Activated T-cell treated with anti-CD3 and anti-CD28 coated beads, Interleukin-2, amount 50 U/mL, for 72 hours (primary cell): Measurements from ENCODE around the gene ABHD16B. TPM values are rescaled to one million over a fixed set of nuclear protein-coding genes. Genes with fewer than 3 reads are reported as not detected.
"Not testable (repeated sequence)": the region's sequence is repeated elsewhere in the genome, so short reads cannot be mapped to it uniquely, and the experiment has no call there.

ENCODE experiments used
- ATAC-seq, 2 donors: fragments of 150-1000 bp; cut with Tn5 transposase; replicated peaks in 1 of 2; 2 replicates each; pipeline ENCODE4 v1.10.0; 2021; ENCODE audit warnings: moderate library complexity in 2 of 2, mild to moderate bottlenecking in 1 of 2
- DNase-seq, 2 donors: peaks; one replicate each; pipeline ENCODE4 v3.0.0; 2021 to 2022; ENCODE audit warnings: mixed read lengths in 1 of 2
- H3K27ac Mint-ChIP-seq: one replicate; pipeline ENCODE4 v1.8.0; 2022; ENCODE audit warnings: mild to moderate bottlenecking, moderate library complexity, mixed read lengths
- H3K27me3 Mint-ChIP-seq: one replicate; pipeline ENCODE4 v1.8.0; 2022; ENCODE audit warnings: low read depth, mixed read lengths
- H3K36me3 Mint-ChIP-seq, 2 donors: one replicate each; pipeline ENCODE4 v1.8.0; 2022; ENCODE audit warnings: mixed read lengths in 2 of 2, mild to moderate bottlenecking in 1 of 2; ENCODE audit not compliant: insufficient read depth in 2 of 2
- H3K4me1 Mint-ChIP-seq: one replicate; pipeline ENCODE4 v1.8.0; 2022; ENCODE audit warnings: low read depth, mixed read lengths
- H3K4me3 Mint-ChIP-seq, 2 donors: one replicate each; pipeline ENCODE4 v1.8.0; 2022; ENCODE audit warnings: mild to moderate bottlenecking in 2 of 2, mixed read lengths in 2 of 2, moderate library complexity in 2 of 2
- H3K9me3 Mint-ChIP-seq, 2 donors: one replicate each; pipeline ENCODE4 v1.8.0; 2022; ENCODE audit warnings: mixed read lengths in 2 of 2
- total RNA-seq, 2 donors: library from RNA; stranded (reverse); gene quantifications; one replicate each; pipeline ENCODE4 v1.2.3, GENCODE V29; 2022

The ABHD16B gene
- total RNA-seq, 2 donors from 2014 or later: 0.22 TPM; not detected in 1

DNA sequence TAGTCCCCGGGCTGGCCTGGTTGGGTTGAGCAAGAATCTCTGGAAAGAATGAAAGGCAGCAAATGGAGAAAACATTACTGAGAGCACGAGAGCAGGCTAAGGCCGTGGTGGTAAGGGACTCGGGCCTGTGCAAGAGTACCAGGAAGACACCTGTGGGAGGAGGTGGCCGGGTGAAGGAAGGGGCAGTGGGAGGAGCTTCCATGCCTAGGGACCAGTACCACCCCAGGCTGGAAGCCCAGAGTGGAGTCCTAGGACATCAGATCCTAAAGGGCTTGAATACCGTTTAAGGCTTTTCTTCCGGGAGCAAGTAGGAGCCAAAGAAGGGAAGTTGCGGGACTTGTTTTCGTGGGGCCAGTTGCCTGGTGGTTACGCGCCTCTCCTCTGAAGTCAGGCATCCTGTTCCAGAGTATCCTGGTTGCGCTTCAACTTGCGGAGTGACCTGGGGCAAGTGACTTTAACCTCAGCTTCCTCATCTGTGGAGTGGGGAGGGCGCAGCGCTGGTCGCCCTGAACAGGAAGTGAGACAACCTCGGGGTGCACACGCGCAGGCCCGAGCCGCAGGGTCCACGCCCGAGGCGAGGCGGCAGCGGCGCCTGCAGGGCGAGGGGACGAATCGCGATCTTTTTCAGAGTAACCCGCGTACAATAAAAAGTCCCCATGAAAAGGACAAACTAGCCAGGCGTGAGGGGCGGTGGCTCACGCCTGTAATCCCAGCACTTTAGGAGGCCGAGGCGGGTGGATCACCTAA lies 2.7 kb downstream of the ABHD16B start:
- Mint-ChIP-seq H3K4me1 (peaks cover 41% of the 10 kb centered on the region), H3K27ac (peak overlapping the region; percentile 64), H3K27me3 (no peaks in the 10 kb centered on the region), H3K9me3 (no peaks in the 10 kb centered on the region), H3K4me3 (peak overlapping the region; percentile 84 to 99), H3K36me3 (peaks cover 5 to 8% of the 10 kb centered on the region in 2 donors)
- ATAC-seq (peak; percentile 75 to 76), DNase-seq (peak; percentile 85 to 86)

DNA sequence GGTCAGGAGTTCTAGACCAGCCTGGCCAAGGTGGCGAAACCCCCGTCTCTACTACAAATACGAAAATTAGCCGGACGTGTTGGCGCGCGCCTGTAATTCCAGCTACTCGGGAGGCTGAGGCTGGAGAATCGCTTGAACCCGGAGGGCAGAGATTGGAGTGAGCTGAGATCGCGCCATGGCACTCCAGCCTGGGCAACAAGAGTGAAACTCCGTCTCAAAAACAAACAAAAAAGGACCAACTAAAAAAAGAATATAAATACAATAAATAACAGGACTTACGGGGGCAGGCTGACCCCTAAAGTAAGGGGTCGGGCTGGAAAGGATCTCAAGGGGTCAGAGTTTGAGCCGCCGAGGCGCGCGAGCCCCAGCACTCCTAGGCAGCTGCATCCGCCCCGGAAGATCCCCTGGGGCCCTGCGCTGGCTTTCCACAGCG lies 3.3 kb downstream of the ABHD16B start:
- peaks cover 5 to 10% of the 10 kb centered on the region in 2 donors for H3K36me3 Mint-ChIP-seq
- H3K9me3 Mint-ChIP-seq: no peaks in the 10 kb centered on the region
- H3K4me3 Mint-ChIP-seq: peak overlapping the region; percentile 84 to 99
- peak overlapping the region; percentile 64 for H3K27ac Mint-ChIP-seq
- no peaks in the 10 kb centered on the region for H3K27me3 Mint-ChIP-seq
- peaks cover 40% of the 10 kb centered on the region for H3K4me1 Mint-ChIP-seq
- ATAC-seq (peak; percentile 0 to 4), DNase-seq (no peak)

DNA sequence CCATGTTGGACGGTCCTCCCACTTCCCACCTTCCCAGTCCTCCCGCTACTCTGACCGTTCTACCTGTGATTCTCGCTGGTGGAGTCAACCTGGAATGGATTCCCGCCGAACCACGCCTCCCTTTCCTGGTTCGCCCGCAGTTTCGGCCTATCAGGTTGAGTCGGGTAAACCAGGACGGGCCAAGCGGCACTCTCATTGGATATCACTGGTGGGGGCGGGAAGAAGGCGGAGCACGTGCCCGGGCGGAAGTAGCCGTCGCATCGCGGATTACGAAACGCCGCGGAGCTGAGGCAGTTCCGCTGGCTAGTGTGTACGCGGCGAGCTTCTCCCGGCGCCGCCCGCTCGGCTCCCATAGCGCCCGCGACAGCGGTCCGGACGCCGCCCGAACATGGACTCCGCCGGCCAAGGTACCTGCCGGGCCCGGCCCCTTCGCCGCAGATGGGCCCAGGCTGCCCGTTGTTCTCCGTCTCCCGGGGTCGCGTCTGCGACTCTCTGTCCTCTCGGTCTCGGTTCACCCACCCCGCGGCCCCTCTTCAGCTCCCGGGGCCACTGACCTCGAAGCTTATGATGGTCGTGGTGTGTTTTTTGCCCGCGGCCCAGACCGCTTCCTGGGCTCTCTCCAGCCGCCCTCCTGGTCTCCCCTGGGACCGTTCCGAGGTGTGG lies 3.8 kb downstream of the ABHD16B start, which contains the start of gene TPD52L2:
TSS of gene TPD52L2 (plus strand) at position 293 of the 663 bp plus-strand sequence. CDS start at position 389, 96 bp downstream.
- no peaks in the 10 kb centered on the region for H3K9me3 Mint-ChIP-seq
- peaks cover 5 to 10% of the 10 kb centered on the region in 2 donors for H3K36me3 Mint-ChIP-seq
- peaks cover 40% of the 10 kb centered on the region for H3K4me1 Mint-ChIP-seq
- ATAC-seq (peak; percentile 87 to 88), DNase-seq (peak; percentile 97 to 98)
- H3K27ac Mint-ChIP-seq: peak within 1 kb of the TSS; percentile 85
- no peaks in the 10 kb centered on the region for H3K27me3 Mint-ChIP-seq
- peak within 1 kb of the TSS; percentile 84 to 99 for H3K4me3 Mint-ChIP-seq

DNA sequence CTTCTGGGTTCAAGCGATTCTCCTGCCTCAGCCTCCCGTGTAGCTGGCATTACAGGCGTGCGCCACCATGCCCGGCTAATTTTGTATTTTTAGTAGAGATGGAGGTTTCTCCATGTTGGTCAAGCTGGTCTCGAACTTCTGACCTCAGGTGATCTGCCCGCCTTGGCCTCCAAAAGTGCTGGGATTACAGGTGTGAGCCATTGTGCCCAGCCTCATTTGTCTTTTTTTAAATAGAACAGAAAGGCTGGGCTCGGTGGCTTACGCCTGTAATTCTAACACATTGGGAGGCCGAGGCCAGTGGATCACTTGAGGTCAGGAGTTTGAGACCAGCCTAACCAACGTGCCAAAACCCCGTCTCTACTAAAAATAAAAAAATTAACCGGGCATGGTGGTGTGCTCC lies 5.7 kb downstream of the ABHD16B start:
- H3K4me1 Mint-ChIP-seq: peaks cover 33% of the 10 kb centered on the region
- not testable (repeated sequence) for H3K27me3 Mint-ChIP-seq, ATAC-seq, H3K27ac Mint-ChIP-seq, H3K9me3 Mint-ChIP-seq, DNase-seq
- H3K36me3 Mint-ChIP-seq: peaks cover 5 to 15% of the 10 kb centered on the region in 2 donors
- H3K4me3 Mint-ChIP-seq: peak overlapping the region; percentile 25 to 99

DNA sequence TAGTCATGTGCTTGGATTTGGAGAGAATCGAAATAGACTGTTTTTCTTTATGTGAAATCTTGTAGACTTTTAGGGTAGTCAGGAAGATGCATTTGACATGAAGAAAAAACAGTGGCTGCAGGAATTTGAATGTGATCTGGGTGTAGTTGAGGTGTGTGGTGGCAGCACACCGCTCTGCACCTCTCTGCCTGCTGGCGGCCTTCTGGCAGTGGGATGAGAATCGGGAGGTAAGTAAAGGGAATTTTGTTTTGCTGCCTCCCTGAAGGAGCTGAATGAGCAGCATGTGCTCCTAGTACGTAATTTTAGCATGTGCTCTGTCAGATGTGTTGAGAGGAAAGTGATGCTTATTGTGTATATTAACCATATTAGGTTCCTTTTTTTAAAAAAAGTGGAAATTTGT lies 7.0 kb downstream of the ABHD16B start:
- no peak for ATAC-seq
- H3K4me3 Mint-ChIP-seq: no peak overlapping the region
- no peaks in the 10 kb centered on the region for H3K9me3 Mint-ChIP-seq
- peaks cover 7 to 18% of the 10 kb centered on the region in 2 donors for H3K36me3 Mint-ChIP-seq
- H3K4me1 Mint-ChIP-seq: peaks cover 36% of the 10 kb centered on the region
- DNase-seq: no peak
- peak overlapping the region; percentile 56 for H3K27ac Mint-ChIP-seq
- no peaks in the 10 kb centered on the region for H3K27me3 Mint-ChIP-seq

DNA sequence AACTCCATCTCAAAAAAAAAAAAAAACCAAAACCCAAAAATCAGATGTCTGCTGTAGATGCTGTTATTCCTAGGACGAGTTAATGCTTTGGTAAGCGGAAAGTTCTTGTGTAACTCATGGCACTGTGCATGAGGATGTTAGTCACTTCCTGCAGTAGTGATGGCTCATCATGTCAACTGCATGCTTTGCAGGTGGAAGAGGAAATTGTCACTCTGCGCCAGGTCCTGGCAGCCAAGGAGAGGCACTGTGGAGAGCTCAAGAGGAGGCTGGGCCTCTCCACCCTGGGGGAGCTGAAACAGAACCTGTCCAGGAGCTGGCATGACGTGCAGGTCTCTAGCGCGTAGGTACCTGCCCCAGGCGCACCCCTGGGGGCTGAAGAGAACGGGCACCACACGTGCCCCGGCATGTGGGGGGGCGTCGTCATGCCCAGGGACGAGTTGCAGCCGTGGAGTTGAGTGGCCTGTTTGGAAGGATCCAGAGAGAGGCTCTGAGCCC lies 12.2 kb downstream of the ABHD16B start:
- peak; percentile 56 to 58 for DNase-seq
- Mint-ChIP-seq H3K27me3 (no peaks in the 10 kb centered on the region), H3K9me3 (no peaks in the 10 kb centered on the region), H3K27ac (peak overlapping the region; percentile 85), H3K4me3 (peak overlapping the region in 1 of 2 donors; percentile 56), H3K36me3 (peaks cover 12 to 30% of the 10 kb centered on the region in 2 donors), H3K4me1 (peaks cover 20% of the 10 kb centered on the region)
- peak; percentile 97 to 99 for ATAC-seq

DNA sequence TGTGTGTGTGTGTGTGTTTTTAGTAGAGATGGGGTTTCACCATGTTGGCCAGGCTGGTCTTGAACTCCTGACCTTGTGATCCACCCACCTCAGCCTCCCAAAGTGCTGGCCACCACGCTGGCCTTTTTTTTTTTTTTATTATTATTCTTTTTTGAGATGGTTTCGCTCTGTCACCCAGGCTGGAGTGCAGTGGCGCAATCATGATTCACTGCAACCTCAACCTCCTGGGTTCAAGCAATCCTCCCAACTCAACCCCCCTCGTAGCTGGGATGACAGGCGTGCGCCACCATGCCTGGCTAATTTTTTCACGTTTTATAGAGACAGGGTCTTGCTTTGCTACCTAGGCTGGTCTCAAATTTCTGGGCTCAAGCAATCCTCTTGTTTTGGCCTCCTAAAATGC lies 12.9 kb downstream of the ABHD16B start:
- DNase-seq, ATAC-seq, H3K4me3 Mint-ChIP-seq, H3K27ac Mint-ChIP-seq, H3K27me3 Mint-ChIP-seq, H3K9me3 Mint-ChIP-seq: not testable (repeated sequence)
- Mint-ChIP-seq H3K4me1 (peaks cover 20% of the 10 kb centered on the region), H3K36me3 (peaks cover 12 to 28% of the 10 kb centered on the region in 2 donors)

DNA sequence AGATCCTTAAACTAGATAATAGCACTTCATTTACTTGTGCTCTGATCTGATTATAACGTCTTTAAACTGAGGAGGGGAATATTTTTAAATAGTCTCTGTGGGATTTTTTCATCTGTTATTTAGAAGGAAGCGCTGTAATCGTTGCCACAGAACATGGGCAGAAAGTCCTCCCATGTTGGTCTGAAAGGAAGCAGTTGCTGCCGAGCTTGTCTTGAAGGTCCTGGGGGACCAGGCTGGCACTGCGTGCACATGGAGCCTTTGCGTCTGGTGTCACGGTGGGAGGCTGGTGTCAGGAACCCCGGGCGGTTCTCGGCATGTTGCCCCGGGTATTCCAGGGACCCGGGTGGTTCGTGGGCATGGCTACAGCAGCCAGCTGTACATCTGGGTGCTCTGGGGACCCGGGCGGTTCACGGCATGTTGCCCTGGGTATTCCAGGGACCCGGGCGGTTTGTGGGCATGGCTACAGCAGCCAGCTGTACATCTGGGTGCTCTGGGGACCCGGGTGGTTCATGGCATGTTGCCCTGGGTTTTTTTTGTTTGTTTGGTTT lies 15.3 kb downstream of the ABHD16B start:
- DNase-seq (no peak), ATAC-seq (no peak)
- Mint-ChIP-seq H3K4me1 (peaks cover 20% of the 10 kb centered on the region), H3K4me3 (no peak overlapping the region), H3K27me3 (no peaks in the 10 kb centered on the region), H3K36me3 (peaks cover 12 to 30% of the 10 kb centered on the region in 2 donors), H3K9me3 (no peaks in the 10 kb centered on the region), H3K27ac (no peak overlapping the region)

DNA sequence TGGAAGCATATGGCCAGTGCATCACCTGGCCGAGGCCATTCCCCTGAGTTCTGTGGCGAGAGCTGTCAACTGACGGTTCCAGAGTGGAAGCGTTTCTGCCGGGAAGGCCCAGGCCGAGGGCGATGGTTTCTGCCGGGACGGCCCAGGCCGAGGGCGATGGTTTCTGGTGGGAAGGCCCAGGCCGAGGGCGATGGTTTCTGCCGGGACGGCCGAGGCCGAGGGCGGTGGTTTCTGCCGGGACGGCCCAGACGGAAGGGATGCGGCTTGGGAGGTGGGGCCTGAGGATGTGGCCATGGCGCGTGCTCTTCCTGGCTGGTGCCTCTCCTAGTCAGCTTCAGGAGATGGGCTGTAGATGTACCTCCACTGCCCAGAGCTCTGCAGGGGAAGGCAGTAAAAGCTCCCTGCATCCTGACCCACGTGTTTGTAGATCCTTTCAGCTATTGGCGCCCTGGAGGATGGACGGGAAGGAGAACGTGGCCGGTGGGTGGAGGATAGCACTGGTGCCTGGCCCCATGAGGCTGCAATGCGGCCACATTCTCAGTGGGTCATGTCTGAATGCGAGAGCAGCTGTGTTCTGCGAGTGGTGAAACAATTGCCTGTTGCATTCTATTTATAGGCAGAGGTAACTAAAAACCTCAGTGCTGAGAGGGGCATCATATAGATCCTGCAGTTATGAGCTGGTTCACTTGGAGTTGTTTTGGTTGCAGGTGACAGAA lies 16.6 kb downstream of the ABHD16B start:
- ATAC-seq: no peak

DNA sequence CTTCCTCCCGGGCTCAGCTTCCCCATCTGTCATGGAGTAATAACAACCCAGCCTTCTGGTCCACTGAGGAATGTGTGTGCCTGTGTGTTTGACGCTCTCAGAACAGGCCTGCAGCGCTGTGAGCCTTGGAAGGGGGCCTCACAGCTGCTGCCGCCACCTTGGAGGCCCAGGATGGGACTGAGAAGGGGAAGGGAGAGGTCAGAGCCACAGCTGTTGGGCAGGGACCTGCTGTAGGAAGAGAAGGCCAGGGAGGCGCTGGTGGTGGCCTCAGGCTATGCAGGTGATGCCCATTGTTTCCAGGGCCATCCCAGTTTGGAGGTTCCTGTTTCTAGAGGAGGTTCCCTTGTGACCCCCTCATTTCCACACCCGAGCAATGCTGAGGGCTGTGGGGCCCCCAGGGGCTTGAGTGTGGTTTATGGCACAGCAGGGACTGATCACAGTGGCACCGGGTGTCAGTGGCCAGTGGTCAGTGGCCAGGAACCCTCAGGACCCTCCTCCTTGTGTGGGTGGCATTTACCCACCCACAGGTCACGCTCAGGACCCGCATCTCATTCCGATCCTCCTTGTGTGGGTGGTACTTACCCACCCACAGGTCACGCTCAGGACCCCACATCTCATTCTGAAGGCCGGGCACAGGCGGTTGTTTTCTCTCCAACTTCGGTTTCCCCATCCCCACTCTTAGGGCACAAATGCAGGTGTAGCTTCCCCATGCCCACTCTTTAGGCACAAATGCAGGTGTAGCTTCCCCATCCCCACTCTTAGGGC lies 17.8 kb downstream of the ABHD16B start:
- Mint-ChIP-seq H3K36me3 (peaks cover 8 to 18% of the 10 kb centered on the region in 2 donors), H3K27ac (no peak overlapping the region), H3K9me3 (no peaks in the 10 kb centered on the region), H3K4me1 (peaks cover 6% of the 10 kb centered on the region), H3K27me3 (no peaks in the 10 kb centered on the region), H3K4me3 (no peak overlapping the region)
- DNase-seq (no peak), ATAC-seq (no peak)

More for the DNA sequence above, 16.6 kb downstream of the ABHD16B start:
- H3K4me1 Mint-ChIP-seq: peaks cover 17% of the 10 kb centered on the region
- DNase-seq: no peak
- H3K9me3 Mint-ChIP-seq: no peaks in the 10 kb centered on the region
- H3K27ac Mint-ChIP-seq: peak overlapping the region; percentile 54
- no peak overlapping the region for H3K4me3 Mint-ChIP-seq
- H3K27me3 Mint-ChIP-seq: no peaks in the 10 kb centered on the region
- H3K36me3 Mint-ChIP-seq: peaks cover 13 to 23% of the 10 kb centered on the region in 2 donors

DNA sequence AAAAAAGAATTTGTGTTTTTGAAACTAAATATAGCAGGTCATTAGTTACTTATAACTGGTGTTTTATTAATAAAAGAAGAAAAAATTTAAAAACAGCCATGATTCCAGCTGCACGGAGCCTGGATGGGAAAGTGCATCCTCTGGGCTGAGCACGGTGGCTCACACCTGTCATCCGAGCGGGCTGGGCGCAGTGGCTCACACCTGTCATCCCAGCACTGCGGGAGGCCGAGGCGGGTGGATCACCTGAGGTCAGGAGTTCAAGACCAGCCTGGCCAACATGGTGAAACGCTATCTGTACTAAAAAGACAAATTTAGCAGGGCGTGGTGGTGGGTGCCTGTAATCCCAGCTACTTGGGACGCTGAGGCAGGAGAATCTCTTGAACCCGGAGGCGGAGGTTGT lies 19.6 kb downstream of the ABHD16B start:
- Mint-ChIP-seq H3K36me3 (peaks cover 7 to 13% of the 10 kb centered on the region in 2 donors), H3K4me1 (peaks cover 15% of the 10 kb centered on the region)
- not testable (repeated sequence) for ATAC-seq, H3K4me3 Mint-ChIP-seq, H3K27me3 Mint-ChIP-seq, DNase-seq, H3K27ac Mint-ChIP-seq, H3K9me3 Mint-ChIP-seq
